Measurements from ENCODE around the gene GLCCI1.

DNA sequence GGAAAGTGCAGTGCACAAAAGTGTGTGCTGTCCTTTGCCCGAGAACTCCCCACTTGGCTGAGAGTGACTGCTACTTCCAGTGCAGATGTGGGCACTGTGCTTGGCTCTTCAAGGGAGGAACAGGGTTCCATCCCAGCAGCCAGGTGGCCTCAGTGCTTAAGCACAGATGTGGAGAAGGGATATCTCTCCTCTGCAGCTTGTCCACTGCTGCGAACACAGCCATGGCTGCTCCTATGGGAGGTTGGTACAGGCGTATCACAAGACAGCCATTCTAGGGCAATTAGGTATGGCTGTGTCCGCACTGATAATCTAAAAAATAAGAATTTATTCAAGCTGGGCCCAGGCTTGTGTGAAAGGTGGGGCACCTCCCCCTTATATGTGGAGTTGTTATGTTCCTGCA lies 66.6 kb downstream of the GLCCI1 start:
- TF ChIP-seq CTCF (IDR thresholded peaks at IDR 0.05 in 2 of 3, conservative IDR thresholded peaks at IDR 0.05 in 1 of 3; ENCODE audit: borderline replicate concordance in 1 of 3, insufficient read depth in 1 of 3, low read depth in 2 of 3, low read length in 2 of 3) (no peak), EZH2 (IDR thresholded peaks at IDR 0.05) (no peak), POLR2A (IDR thresholded peaks at IDR 0.05; ENCODE audit: borderline replicate concordance, extremely low read depth, insufficient read depth, insufficient read length) (no peak), EZH2phosphoT487 (IDR thresholded peaks at IDR 0.05; ENCODE audit: borderline replicate concordance) (no peak), POLR2AphosphoS5 (IDR thresholded peaks at IDR 0.05; ENCODE audit: low read depth, low read length) (no peak), YY1 (IDR thresholded peaks at IDR 0.05; ENCODE audit: extremely low read depth, insufficient replicate concordance, low read depth, low read length) (no peak), FOSL1 (IDR thresholded peaks at IDR 0.05; ENCODE audit: low read depth) (no peak), CBX3 (IDR thresholded peaks at IDR 0.05; ENCODE audit: low read depth) (no peak)

Data from HCT116 (cell line).